ENCODE results near the gene HTT-AS.

- TF ChIP-seq CTCF (IDR thresholded peaks at IDR 0.05) (no peak), POLR2A (IDR thresholded peaks at IDR 0.05) (no peak)
Observed at GRCh38 chr4:3021627-3022026, 52.7 kb downstream of the HTT-AS start.

All from body of pancreas (tissue), 4 donors.